ENCODE results near the gene RERE.

RERE gene

DNA sequence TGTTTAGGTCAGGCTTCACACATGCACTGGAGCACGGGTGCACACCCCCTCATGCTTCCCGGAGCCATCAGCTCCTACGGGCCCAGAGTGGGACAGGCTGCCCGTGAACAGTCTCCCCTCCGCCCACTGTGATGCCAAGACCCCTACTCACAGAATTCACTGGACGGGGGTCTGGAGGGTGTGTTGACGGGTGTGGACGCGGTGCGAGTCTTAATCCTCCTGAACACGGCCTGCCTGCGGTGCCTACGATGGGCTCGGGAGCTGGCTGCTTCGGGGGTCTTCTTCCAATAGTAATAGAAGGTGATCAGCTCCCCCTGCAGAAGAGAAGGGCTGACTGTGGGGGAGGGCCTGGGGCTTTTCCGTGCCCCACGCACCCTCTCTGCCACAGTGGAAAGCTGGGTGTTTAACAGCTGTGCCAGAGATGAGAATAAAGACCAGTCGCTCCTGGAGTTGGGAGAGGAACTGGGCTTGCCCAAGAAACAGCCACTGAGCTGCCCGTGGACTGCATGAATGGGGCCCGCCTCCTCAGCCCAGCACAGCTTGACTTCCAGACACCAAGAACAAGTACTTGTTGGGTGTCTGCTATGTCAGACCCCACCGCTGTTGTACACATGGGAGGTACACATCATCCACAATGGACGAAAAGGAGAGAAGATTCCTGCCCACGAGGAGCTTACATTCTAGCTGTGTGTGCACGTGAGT is 451.6 kb downstream of the RERE start:
- DNase-seq (ENCODE audit: low read depth, low spot score) = no peak

DNA sequence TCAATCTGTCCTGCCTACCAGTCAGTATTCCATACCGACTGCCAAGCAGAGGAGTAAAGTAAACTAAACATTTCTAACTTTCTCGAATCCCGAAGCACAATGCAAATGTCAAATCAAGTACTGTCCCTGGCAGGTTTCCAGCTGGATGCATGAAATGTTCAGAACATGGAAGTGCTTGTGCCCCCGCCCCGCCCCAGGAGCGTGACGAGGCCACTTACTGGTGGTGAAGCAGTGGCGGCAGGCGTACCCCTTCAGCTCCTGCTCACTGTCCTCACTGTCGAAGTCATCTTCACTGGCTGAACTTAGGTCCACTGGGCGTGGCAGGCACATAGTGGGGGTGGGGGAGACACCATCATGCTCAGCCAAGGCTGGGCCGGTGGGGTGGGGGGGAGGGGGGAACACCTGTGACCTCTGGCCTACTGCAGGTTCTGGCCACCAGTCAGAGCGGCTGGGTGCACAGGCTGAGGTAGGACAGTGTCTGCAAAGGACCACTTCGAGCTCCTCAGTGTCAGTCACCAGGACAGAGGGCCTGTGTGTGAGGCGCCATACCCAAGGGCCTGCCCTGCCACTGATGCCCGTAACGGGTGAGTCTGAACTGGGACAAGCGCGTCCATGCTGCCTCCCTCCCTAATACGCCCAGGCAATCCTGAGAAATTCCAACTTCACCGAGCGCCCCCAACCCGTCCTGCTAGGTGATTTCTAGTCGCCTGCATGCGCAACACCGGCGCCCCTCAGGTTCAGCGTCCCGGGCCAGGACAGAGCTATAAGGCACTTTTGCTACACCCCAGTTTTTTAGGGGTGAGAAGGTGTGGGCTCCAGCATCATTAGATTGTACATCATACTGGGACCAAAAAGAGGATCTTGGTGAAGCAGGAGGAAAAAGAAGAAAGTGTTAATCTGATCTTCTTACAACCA is 452.7 kb downstream of the RERE start:
- DNase-seq (ENCODE audit: low read depth, low spot score) = no peak

DNA sequence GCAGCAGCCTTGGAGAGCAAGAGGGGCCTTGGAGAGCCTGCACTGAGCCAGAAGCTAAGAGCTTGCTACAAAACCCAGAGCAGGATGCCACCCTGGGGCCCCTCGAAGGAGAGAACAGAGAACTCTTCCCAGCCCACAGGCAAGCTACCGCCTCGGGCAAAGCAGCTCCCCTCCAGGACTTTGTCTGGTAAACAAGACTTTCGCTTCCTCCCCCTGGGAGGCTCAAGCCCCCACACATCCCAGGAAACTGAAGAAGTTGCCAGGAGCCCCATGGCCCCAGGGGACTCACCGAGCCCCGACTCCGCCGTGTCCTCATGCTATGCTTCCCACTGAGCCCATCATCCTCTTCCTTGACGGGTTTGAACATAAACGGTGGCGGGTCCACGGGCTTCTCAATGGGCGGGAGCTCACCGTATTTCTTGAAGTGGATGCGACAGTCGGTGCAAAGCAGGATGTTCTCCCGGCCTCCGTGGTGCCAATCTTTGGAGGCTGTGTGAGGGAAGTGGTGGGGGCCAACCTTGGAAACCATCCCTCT is 453.6 kb downstream of the RERE start:
- DNase-seq (ENCODE audit: low read depth, low spot score) = no peak

DNA sequence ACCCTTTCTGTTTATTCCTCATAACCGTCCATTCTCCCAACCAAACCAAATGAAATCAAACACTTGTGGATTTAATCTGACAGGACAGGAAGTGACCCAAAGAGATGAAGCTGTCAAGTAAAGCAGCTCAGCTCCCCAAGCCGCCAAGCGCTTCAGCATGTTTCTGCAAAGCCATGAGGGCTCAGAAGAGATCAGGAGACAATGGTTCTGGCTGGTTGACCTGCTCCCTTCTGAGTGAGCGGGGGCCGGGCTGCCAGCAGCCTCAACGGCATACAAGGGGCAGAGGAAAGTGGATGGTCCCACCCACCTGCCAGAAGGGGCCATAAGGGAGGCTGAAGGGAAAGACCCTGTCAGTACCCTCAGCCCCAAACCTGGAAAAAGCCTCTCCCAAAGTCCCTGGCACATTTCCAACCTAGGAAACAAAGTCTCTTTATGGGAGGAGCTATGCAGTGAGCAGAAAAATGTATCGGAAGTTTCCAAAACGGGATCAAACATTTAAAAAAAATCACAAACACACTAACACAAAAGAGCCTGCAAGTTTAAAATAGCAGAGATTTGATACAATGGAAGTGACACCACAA is 454.2 kb downstream of the RERE start:
- no peak for DNase-seq (ENCODE audit: low read depth, low spot score)

DNA sequence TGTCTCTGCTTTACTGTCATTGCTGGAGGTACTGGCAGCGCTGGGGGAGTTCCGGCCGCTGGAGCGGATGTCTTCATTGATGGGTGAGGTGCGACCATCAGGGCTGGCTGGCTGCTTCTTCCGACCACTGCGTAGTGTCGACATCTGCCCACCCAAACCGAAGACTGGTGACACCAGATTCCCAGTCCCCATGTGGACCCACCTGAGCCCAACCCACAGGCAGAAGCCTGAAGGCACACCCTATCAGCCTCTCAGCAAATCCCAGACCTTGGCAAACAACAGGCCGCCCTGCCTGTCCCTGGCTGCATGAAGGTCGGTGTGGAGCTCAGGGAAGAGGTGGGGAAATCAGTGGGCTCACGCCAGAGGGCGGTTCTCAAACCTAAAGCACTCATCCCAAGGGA is 454.7 kb downstream of the RERE start:
- DNase-seq (ENCODE audit: low read depth, low spot score) = no peak

DNA sequence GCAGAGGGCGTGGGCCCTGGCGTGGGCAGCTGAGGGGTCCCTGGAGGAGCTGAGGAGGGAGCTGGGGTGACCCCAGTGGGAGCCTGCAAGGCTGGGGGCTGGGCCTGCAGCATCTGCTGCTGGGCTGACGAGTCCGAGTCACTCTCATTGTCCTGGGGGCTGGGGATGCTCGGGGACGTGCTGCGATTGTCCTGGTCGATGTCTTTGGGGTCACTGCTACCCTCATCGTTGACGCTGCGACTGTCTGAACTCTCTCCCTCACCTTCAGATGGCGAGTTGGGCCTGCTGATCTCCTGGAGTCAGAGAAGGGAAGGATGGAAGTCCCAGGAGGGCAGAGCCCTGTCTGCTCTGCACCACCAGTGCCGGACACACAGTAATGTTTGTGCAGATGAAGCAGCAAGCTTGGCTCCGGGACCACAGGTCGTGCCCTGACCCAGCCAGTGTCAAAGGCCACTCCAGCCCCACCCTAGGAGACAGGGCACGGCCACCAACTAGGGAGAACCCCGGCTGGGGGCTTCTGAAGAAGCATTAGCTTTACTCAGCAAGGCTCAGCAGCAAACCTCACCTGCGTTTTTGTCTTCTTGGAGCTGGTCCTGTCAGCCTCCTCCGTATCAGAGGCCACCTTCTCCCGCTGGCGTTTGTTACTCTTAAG is 456.1 kb downstream of the RERE start:
- no peak for DNase-seq (ENCODE audit: low read depth, low spot score)

DNA sequence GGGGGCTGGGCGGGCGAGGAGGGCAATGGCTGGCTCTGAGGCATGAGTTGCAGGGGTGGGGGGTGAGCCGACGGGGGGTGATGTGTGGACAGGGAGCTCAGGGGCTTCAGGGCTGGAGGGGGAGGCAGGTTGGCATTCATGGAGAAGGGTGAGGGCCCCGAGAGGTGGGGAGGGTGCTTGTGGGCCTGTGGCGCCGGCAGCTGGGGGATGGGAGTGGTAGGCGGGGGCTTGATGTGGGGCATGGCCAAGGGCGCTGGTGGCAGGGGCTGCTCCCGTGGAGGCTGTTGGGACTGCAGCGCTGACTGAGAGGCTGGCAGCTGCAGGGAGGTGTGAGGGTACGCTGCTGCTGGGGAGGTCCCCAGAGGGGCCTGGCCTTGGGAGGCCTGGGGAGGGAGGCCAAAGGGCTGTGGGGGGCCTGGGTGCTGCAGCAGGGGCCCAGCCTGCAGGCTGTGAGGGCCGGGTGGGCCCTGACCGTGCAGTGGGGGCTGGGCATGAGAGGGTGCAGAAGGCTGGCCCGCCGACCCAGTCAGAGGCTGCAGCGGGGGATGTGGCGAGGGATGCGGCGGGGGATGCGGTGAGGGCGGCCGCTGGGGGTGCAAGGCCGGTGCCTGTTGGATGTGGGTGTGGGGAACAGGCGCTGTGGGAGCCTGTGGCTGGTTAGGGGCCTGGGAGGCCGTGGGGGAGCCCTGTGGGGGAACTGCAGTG is 456.8 kb downstream of the RERE start:
- no peak for DNase-seq (ENCODE audit: low read depth, low spot score)

DNA sequence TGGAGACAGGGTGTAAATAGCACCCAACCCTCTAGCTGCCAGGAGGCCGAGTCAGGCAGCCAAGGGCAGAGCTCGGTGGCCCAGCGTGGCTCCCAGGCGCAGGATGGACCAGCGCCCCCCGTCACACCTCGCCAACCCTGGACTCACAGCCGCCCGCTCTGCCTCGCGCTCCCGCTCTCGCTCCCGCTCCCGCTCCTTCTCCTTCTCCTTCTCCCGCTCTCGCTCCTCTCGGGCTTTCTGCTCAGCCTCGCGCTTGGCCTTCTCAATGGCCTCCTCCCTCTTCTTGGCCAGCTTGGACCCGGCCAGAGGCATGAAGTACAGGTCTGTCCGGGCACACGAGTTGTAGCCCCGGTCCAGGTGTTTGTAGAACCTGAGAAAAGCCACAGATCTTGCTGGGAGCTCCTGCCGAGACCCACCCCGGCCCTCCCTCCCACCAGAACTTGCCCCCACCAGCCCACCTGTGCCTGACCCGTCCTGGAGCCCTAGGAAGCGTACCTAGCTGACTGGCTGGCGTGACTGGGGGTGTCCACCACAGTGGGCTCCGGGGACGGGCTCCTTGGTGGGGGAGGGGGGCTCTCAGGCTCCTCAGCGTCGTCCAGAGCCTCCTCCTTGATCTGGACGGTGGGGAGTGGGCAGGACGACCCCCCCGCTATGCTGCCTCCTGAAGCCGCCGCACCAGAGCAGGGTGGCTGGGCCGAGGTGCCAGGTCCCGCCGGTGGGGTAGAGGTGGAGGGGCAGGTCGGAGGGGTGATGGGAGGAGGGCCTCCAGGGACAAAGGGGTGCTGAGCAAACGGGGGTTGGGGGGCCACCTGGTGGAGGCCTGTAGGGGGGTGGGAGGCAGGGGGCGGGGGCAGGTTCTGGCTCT is 457.6 kb downstream of the RERE start:
- DNase-seq (ENCODE audit: low read depth, low spot score) = no peak

DNA sequence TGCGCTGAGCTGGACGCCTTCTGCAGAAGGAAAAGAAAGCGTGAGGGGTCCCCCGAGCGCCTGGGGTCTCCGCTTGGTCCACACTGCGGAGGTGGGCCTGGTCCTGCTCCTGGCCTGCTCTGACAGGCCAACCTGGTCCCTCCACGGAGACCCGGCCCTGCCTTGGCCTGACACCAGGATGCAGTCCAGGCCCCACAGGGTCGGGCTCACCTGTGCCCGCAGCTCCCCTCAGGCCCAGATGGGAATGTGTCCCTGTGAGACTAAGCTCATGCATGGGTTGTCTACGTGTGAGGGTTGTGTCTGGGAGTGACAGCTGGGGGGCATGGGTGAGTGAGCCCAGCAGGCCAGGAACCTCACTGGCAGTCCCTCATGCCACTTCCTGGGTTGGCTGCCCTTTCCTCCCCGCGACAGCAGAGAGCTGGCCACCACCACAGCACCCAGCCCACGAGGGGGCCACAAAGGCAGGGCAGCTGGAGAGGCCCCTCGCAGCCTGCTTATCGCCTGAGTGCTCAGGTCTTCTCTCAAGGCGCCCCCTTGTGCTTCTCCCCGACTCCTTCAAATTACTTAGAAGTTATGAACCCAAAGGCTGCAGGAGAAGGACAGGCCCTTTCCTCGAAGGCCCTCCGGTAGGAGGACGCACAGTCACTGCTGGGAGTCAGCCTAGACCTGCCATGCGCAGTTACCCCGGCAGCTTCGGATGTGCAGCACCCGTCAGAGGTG is 458.4 kb downstream of the RERE start:
- DNase-seq (ENCODE audit: low read depth, low spot score) = no peak

DNA sequence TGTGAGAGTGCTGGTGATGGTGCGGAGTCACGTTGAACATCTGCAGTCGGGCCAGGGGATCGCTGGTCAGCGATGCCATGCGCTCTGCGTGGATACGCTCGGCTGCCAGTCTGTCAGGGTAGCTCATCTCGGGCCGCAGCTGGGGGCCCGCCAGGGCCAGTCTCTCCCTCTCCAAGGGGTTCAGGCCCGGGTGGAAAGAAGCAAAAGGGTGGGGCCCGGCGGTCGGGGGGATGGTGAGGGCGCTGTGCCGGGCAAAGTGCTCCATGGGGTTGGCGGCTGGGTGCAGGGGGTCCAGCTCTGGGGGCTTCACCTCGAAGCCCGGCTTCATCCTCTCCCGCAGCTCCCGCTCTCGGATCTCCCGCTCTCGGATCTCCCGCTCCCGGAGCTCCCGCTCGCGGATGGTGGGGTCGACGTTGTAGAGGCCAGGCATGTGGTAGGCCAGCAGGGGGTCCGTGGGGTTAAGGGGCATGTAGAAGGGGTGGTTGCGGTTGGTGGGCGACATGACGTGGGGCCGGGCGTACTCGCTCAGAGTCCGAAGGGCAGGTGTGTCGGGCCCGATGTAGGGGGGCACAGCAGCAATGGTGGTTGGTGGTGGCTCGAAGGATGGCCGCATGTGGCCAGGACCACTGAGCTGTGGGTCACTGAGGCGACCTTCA is 459.1 kb downstream of the RERE start:
- DNase-seq (ENCODE audit: low read depth, low spot score) = no peak

DNA sequence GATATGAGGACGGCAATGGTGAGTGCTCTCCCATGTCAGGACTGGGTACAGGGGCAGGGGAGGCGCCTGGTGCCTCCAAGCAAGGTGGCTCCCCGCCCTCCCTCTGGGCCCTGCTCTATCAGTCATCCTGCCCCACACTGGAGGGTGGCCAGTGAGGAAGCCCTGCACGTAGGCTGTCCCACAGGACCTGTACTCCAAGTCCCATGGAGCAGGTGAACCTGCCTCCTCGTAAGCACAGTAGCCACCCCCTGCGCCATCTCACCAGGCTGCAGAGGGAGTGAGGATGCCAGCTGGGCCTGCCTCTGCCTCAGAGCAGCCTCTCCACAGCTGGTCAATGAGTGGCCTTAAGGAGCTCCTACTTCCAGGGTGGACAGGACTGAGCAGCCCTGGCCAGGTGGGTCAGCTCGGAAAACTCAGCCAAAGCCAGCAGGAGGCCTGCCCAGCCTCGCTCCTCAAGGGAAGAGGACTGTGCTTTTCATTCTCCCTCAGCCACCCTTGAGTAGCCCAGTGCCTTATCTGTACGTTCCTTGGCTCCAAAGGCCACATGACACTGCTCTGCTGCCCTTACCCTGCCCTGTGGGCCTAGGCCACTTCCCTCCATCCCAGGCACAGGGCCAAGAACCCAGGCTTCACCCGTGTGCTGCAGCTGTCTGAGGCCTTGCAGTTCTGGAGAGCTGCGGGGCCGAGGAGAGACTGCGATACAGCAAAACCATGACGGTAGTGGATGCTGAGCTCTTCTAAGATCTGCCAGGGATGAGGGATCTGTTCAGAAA is 459.9 kb downstream of the RERE start:
- DNase-seq (ENCODE audit: low read depth, low spot score) = no peak

DNA sequence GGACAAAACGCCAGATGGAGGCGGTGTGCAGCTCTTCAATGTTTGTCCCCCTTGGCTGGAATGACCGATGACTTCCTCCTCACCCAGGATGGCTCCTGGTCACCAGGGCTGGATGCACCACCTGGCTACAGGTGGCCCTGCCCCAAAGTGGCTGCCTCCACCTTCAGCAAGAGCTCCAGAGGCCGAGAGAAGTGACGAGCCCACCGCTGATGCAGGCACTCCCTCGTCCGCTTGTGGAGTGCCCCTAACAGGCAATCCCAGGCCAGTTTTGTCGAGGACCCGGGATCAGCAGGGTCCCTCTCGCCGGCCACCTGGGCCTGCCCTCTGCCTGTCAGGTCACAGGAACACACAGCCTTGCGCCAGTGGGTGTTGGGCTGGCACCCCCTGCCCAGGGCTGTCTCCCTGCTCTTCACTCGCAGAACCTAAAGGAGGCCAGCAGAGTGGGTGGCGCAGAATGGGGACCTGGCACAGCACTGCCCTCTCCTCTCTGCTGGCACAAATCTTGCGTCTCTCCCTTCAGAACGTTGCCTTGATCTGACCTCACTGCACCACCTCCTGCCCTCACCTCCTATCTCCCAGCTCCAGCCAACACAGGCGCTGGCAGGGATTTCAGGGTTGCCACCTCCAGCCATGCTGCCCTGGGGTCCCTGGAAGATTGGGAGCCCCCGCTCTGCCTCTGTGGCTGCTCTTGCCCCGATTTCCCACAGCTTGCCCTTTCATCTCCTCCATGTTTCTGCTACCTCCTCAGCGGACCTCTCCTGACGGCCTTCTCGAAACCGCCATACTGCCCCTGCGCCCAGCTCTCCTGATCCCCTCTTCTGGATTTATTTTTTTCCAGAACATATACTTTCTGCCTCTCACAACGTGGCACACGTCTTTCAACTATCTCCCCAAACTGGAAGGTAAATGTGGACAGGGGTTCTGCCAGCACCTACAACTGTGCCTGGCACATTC is 460.9 kb downstream of the RERE start:
- DNase-seq (ENCODE audit: low read depth, low spot score) = no peak

DNA sequence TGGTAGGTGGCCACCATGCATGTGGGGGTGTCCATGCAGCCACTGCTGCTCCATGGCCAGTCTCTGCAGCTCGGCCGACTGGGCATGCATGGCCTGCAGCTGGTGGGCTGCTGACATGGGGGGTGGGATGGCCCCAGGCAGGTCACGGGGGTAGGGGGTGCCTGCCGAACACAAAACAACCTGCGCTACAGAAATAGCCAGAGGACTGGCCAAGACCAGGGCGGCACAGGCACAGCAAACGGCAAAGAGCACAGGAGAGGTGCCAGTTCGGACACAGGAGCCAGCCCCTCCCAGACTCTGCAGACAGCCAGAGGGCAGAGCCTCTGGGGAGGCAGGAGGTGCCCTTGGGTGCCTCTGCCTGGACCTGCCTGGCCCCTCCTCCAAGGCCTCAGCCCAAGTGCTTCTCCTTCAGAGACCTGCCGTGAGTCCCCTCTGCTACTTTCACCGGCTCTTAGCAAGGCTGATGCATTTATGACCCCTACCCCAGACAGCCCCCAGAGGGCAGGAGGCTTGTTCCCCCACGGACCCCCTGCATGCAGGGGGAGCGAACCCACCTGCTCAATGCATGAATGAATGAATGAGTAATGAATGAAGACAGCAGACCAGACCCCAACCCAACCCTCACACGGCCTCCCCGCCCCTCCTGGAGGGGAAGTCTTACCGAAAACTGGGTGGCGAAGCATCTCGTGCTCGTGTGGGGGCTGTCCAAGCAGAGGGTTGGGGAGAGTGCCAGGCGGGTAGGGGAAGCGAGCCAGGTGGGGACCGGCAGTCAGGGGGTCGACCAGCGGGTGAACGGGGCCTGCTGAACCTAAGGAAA is 461.8 kb downstream of the RERE start:
- no peak for DNase-seq (ENCODE audit: low read depth, low spot score)

DNA sequence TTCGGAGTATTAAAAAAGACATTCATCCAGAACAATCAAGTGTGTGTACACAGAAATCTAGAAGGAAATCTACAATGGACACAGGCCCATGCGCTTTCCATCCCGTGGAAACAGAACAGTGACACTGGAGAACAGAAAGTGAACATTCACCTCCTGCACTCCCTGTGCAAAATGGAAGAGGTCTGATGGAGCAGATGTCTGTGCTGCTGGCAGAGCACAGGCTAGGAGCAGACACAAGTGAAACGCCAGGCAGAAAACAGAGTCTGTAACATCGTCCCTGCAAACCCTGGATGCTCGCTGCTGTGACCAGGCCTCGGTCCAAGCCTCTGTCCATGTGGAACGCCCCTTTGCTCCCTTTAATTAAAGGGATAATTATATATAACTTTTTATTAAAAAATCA is 463.4 kb downstream of the RERE start:
- no peak for DNase-seq (ENCODE audit: low read depth, low spot score)

DNA sequence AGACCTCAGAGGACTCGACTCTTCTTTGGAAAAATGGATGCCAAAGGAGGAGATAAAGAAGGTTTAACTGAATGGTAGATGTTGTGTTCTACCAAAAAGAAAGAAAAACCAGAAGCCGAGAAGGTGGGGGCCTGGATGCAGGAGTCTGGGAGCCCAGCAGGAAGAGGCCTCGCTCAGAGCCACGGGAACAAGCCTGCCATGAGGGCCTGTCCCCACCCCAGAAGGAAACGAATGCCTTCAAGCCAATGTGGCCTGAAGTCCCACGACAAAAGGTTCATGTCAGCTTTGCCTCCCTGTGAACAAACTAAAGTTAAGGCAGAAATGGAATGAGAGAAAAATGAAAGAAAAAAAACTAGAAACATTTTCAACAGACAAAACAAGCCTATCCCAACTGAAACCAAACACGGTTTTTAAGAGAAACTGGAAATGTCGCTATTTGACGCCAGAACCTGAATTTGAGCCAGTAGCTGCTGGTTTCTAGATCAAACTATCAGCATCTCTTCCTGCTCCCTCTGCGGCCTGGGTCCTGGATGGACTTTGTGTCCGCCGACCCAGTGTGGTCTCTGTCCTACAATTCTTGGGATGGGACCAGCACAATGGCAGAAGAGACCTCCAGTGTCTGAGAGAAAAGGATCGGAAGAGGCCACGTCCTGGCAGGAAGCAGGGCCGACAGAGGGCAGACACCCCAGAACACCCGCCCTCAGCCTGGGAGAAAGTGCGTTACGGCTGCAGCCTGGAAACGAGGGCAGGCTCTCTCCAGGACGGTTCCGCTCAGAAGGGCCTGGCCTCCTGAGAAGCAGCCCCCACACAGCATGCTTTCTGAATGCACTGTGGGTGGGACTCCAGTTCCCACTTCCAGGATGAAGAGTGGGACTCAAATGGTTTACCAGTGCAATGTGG is 464.3 kb downstream of the RERE start:
- DNase-seq (ENCODE audit: low read depth, low spot score) = no peak
